Uterus (tissue), 2 donors: Measurements from ENCODE around the gene AK5.

ENCODE experiments used
- CTCF ChIP-seq, 4 experiments: fragments of 200-600 bp in 2 of 4; fragments of 450-650 bp in 2 of 4; sonication (generic) in 2 of 4; IDR thresholded peaks; one replicate each; pipeline ENCODE4 v1.5.1; 2016 to 2019; ENCODE audit warnings: antibody characterized with exemption in 4 of 4, mild to moderate bottlenecking in 2 of 4, moderate library complexity in 1 of 4
- POLR2A ChIP-seq, 2 donors: fragments of 450-650 bp; IDR thresholded peaks; one replicate each; pipeline ENCODE4 v1.6.1; 2016; ENCODE audit warnings: antibody characterized with exemption in 2 of 2, mild to moderate bottlenecking in 1 of 2, moderate library complexity in 1 of 2

- no peak for TF ChIP-seq CTCF (IDR thresholded peaks at IDR 0.05)
- TF ChIP-seq POLR2A (IDR thresholded peaks at IDR 0.05) = no peak
Observed at GRCh38 chr1:77476475-77476874, 194.7 kb downstream of the AK5 start.
